Measurements from ENCODE around the gene GLS. TPM values are rescaled to one million over a fixed set of nuclear protein-coding genes. Genes with fewer than 3 reads are reported as not detected.
"Not testable (repeated sequence)": the region's sequence is repeated elsewhere in the genome, so short reads cannot be mapped to it uniquely, and the experiment has no call there.

GLS gene
- total RNA-seq, 2 experiments from 2014 or later, result 218 to 227 TPM

- no peak for ATAC-seq
These were observed 19.5 kb upstream of the GLS start for GRCh38 chr2:190860985-190861680.

GRCh38 chr2:190862128-190862527 is 18.5 kb upstream of the GLS start:
- POLR2A ChIA-PET, result interaction anchor here (1.0 to 2.6 kb wide), 2 partner anchors 19 to 27 kb away, joined by 3 to 27 read pairs; partner anchors contain the start of gene GLS
- peak; percentile 14 for ATAC-seq
- H3K27ac Mint-ChIP-seq; H3K27me3 Mint-ChIP-seq; intact Hi-C loops (cut with micrococcal nuclease); H3K4me3 Mint-ChIP-seq; DNase-seq: not testable (repeated sequence)
- CTCF ChIA-PET, result interaction anchor here (1.0 to 1.5 kb wide), 5 partner anchors 12 to 86 kb away, joined by 3 to 12 read pairs (median 4); partner anchors contain the start of gene GLS
- H3K9me3 Mint-ChIP-seq, result peaks cover 16% of the 10 kb centered on the region
- H3K36me3 Mint-ChIP-seq (ENCODE audit: low read depth), result peaks cover 15% of the 10 kb centered on the region
- peaks cover 24% of the 10 kb centered on the region for H3K4me1 Mint-ChIP-seq (ENCODE audit: low read depth)

More at GRCh38 chr2:190860985-190861680, 19.5 kb upstream of the GLS start:
- Mint-ChIP-seq H3K9me3 (peaks cover 16% of the 10 kb centered on the region), H3K36me3 (ENCODE audit: low read depth) (peaks cover 15% of the 10 kb centered on the region), H3K4me1 (ENCODE audit: low read depth) (peaks cover 24% of the 10 kb centered on the region), H3K27me3 (no peaks in the 10 kb centered on the region), H3K4me3 (no peak overlapping the region), H3K27ac (no peak overlapping the region)
- intact Hi-C loops (cut with micrococcal nuclease), result no loop called here
- DNase-seq, result no peak
- ChIA-PET POLR2A (interaction anchor here (2.6 to 2.8 kb wide), 2 partner anchors 20 kb away, joined by 13 to 27 read pairs; partner anchors contain the start of gene GLS), CTCF (interaction anchor here (0.5 to 3.2 kb wide), 5 partner anchors 11 to 87 kb away, joined by 3 to 24 read pairs (median 3); no protein-coding TSS in a partner anchor)
- TF ChIP-seq CTCF (IDR thresholded peaks at IDR 0.05), result no peak

GRCh38 chr2:190862571-190862991 is 18.0 kb upstream of the GLS start:
- no peak overlapping the region for H3K27ac Mint-ChIP-seq
- intact Hi-C loops (cut with micrococcal nuclease), result no loop called here
- ATAC-seq, result peak; percentile 86
- H3K9me3 Mint-ChIP-seq, result peaks cover 16% of the 10 kb centered on the region
- peaks cover 24% of the 10 kb centered on the region for H3K4me1 Mint-ChIP-seq (ENCODE audit: low read depth)
- H3K27me3 Mint-ChIP-seq, result no peaks in the 10 kb centered on the region
- ChIA-PET CTCF (interaction anchor here (1.0 to 1.7 kb wide), 5 partner anchors 12 to 85 kb away, joined by 3 to 12 read pairs (median 4); partner anchors contain the start of gene GLS), POLR2A (interaction anchor here (1.0 to 2.6 kb wide), 4 partner anchors 19 to 152 kb away, joined by 3 to 27 read pairs (median 4); partner anchors contain the start of genes GLS and STAT1)
- no peak for DNase-seq
- no peak overlapping the region for H3K4me3 Mint-ChIP-seq
- no peak for TF ChIP-seq CTCF (IDR thresholded peaks at IDR 0.05)
- H3K36me3 Mint-ChIP-seq (ENCODE audit: low read depth), result peaks cover 15% of the 10 kb centered on the region

- Mint-ChIP-seq H3K4me3 (no peak overlapping the region), H3K9me3 (peaks cover 20% of the 10 kb centered on the region), H3K27me3 (no peaks in the 10 kb centered on the region), H3K36me3 (ENCODE audit: low read depth) (peaks cover 15% of the 10 kb centered on the region), H3K4me1 (ENCODE audit: low read depth) (peaks cover 24% of the 10 kb centered on the region), H3K27ac (no peak overlapping the region)
- POLR2A ChIA-PET, result interaction anchor here (1.0 to 2.6 kb wide), 3 partner anchors 12 to 149 kb away, joined by 3 to 27 read pairs (median 3); partner anchors contain the start of gene GLS
- DNase-seq (no peak), ATAC-seq (no peak)
- CTCF ChIA-PET, result interaction anchor here (1.1 to 1.7 kb wide), 3 partner anchors 11 to 83 kb away, joined by 4 to 5 read pairs (median 5); no protein-coding TSS in a partner anchor
- intact Hi-C loops (cut with micrococcal nuclease), result no loop called here
- TF ChIP-seq CTCF (IDR thresholded peaks at IDR 0.05), result no peak
These were observed 16.7 kb upstream of the GLS start for GRCh38 chr2:190863946-190864345.

GRCh38 chr2:190864375-190864774 is 16.2 kb upstream of the GLS start:
- Mint-ChIP-seq H3K9me3 (peaks cover 20% of the 10 kb centered on the region), H3K36me3 (ENCODE audit: low read depth) (peaks cover 15% of the 10 kb centered on the region), H3K27me3 (no peaks in the 10 kb centered on the region), H3K4me3 (no peak overlapping the region), H3K4me1 (ENCODE audit: low read depth) (peaks cover 24% of the 10 kb centered on the region), H3K27ac (no peak overlapping the region)
- DNase-seq, result no peak
- ChIA-PET POLR2A (interaction anchor here (1.0 to 3.0 kb wide), 3 partner anchors 11 to 148 kb away, joined by 3 to 16 read pairs (median 3); partner anchors contain the start of gene GLS), CTCF (interaction anchor here (1.5 to 1.7 kb wide), 2 partner anchors 11 to 83 kb away, joined by 4 to 5 read pairs; no protein-coding TSS in a partner anchor)
- intact Hi-C loops (cut with micrococcal nuclease), result no loop called here
- no peak for ATAC-seq
- no peak for TF ChIP-seq CTCF (IDR thresholded peaks at IDR 0.05)
